OCI-LY7 (cell line): ENCODE measurements around the gene CISD2. TPM values are rescaled to one million over a fixed set of nuclear protein-coding genes. Genes with fewer than 3 reads are reported as not detected.
"Not testable (repeated sequence)": the region's sequence is repeated elsewhere in the genome, so short reads cannot be mapped to it uniquely, and the experiment has no call there.

Source experiments
- BruUV-seq: library from RNA; stranded (reverse); fragments of 400-500 nt; replicated peaks from 2 replicates; lab custom pipeline; 2021; lab: Mats Ljungman, UMichigan
- CTCF ChIA-PET: fragments of 300-600 bp; sonication (Branson Sonifier 250); formaldehyde crosslinking; loops from one replicate; lab custom pipeline; 2022; ENCODE audit warnings: antibody characterized with exemption; ENCODE audit not compliant: unreplicated experiment; lab: Charles Lee
- POLR2A ChIA-PET: fragments of 300-600 bp; sonication (Branson Sonifier 250); formaldehyde crosslinking; loops from one replicate; lab custom pipeline; 2022; ENCODE audit warnings: antibody characterized with exemption; lab: Charles Lee
- DNase-seq: peaks from one replicate; pipeline ENCODE4 v3.0.0-alpha.2; 2015; ENCODE audit warnings: low spot score
- H2AFZ ChIP-seq: fragments of 200-600 bp; sonication (generic), shearing (Covaris generic); 2 replicates; pipeline ENCODE4 v1.6.1; 2014; ENCODE audit warnings: mild to moderate bottlenecking, antibody characterized with exemption, low read length, moderate library complexity
- H3K27ac ChIP-seq: fragments of 200-600 bp; sonication (generic); 2 replicates; pipeline ENCODE4 v1.5.1; 2014; ENCODE audit warnings: mixed run types, low read depth, mild to moderate bottlenecking, moderate library complexity, low read length, inconsistent platforms; ENCODE audit not compliant: poor library complexity, severe bottlenecking
- H3K36me3 ChIP-seq: fragments of 200-600 bp; sonication (generic); 2 replicates; pipeline ENCODE4 v1.6.1; 2014; ENCODE audit warnings: mild to moderate bottlenecking, antibody characterized with exemption, low read length, moderate library complexity, mixed read lengths; ENCODE audit not compliant: insufficient read depth
- H3K4me1 ChIP-seq: fragments of 200-600 bp; sonication (generic); 2 replicates; pipeline ENCODE4 v1.5.1; 2014; ENCODE audit warnings: mild to moderate bottlenecking, low read length; ENCODE audit not compliant: insufficient read depth, poor library complexity, severe bottlenecking
- H3K4me2 ChIP-seq: fragments of 200-600 bp; sonication (generic); 2 replicates; pipeline ENCODE4 v1.6.1; 2014; ENCODE audit warnings: mild to moderate bottlenecking, low read length
- H3K4me3 ChIP-seq: fragments of 200-600 bp; sonication (generic); 2 replicates; pipeline ENCODE4 v1.5.1; 2014; ENCODE audit warnings: mild to moderate bottlenecking, low read depth, low read length; ENCODE audit not compliant: poor library complexity, severe bottlenecking
- H3K79me2 ChIP-seq: fragments of 200-600 bp; sonication (generic); 2 replicates; pipeline ENCODE4 v1.6.1; 2016; ENCODE audit warnings: low read depth, mild to moderate bottlenecking, low read length, moderate library complexity, mixed read lengths; ENCODE audit not compliant: insufficient read depth
- H3K9me2 ChIP-seq: fragments of 200-600 bp; sonication (generic); 2 replicates; pipeline ENCODE4 v1.6.1; 2016; ENCODE audit warnings: mild to moderate bottlenecking, low read length, mixed read lengths; ENCODE audit not compliant: insufficient read depth
- H3K9me3 ChIP-seq: fragments of 200-600 bp; sonication (generic); 2 replicates; pipeline ENCODE4 v1.6.1; 2014; ENCODE audit warnings: mild to moderate bottlenecking, mixed run types, low read length, mixed read lengths
- H4K20me1 ChIP-seq: fragments of 200-600 bp; sonication (generic); 2 replicates; pipeline ENCODE4 v1.6.1; 2014; ENCODE audit warnings: mild to moderate bottlenecking, antibody characterized with exemption, low read length, moderate library complexity, mixed read lengths; ENCODE audit not compliant: insufficient read depth
- CTCF ChIP-seq: fragments of 200-600 bp; sonication (generic); conservative IDR thresholded peaks from 2 replicates; pipeline ENCODE4 v1.5.1; 2014; ENCODE audit warnings: mild to moderate bottlenecking, antibody characterized with exemption, low read length, moderate library complexity, mixed read lengths
- EZH2phosphoT487 ChIP-seq: fragments of 200-600 bp; sonication (generic); IDR thresholded peaks from 2 replicates; pipeline ENCODE4 v1.6.1; 2018; ENCODE audit warnings: low read depth, borderline replicate concordance, mild to moderate bottlenecking, mixed run types, antibody characterized with exemption, low read length, moderate library complexity, mixed read lengths
- intact Hi-C: fragments of 100-400 bp; cut with micrococcal nuclease; formaldehyde crosslinking; loops from one replicate; pipeline ENCODE4 v1.10.0; 2022; ENCODE audit not compliant: unreplicated experiment
- total RNA-seq, 2 experiments: library from RNA; depleted of rRNA in 1 of 2; stranded (reverse); fragments of >200 nt in 1 of 2; shearing (Covaris generic) in 1 of 2; gene quantifications; 2 replicates each; pipeline ENCODE4 v1.2.3, GENCODE V29; 2014 to 2022

The CISD2 gene
- total RNA-seq, 2 experiments from 2014 or later: 34.6 to 37.6 TPM

DNA sequence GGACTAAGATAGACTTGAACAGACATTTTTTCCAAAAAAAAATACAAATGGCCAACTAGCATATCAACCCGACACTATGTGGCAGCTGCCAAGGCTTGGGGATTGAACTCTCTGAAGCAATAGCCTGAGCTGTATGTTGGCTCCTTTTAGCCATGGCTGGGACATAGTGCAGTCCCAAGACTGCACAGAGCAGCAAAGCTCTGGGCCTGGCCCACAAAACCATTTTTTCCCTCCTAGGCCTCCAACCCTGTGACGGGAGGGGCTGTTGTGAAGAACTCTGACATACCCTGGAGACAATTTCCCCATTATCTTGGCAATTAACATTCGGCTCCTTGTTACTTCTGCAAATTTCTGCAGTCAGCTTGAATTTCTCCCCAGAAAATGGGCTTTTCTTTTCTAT lies 50.1 kb downstream of the CISD2 start:
- BruUV-seq: no TSS peak
- H3K4me1 ChIP-seq: no peaks in the 10 kb centered on the region

GRCh38 chr4:102919697-102920096 lies 50.9 kb downstream of the CISD2 start:
- H3K9me3 ChIP-seq, H3K27ac ChIP-seq, BruUV-seq, H3K36me3 ChIP-seq, intact Hi-C loops, H3K9me2 ChIP-seq, POLR2A ChIA-PET, H2AFZ ChIP-seq, H4K20me1 ChIP-seq, DNase-seq, H3K4me1 ChIP-seq, CTCF ChIA-PET, H3K79me2 ChIP-seq, H3K4me3 ChIP-seq, H3K4me2 ChIP-seq: not testable (repeated sequence)

More for the DNA sequence above, 50.1 kb downstream of the CISD2 start:
- no peaks in the 10 kb centered on the region for H4K20me1 ChIP-seq
- H3K4me2 ChIP-seq: no peak overlapping the region
- DNase-seq: no peak
- no peak overlapping the region for H3K27ac ChIP-seq
- H3K9me3 ChIP-seq: no peaks in the 10 kb centered on the region
- TF ChIP-seq EZH2phosphoT487 (no peak), CTCF (no peak)
- H2AFZ ChIP-seq: no peak overlapping the region
- POLR2A ChIA-PET: no interaction called here
- H3K36me3 ChIP-seq: no peaks in the 10 kb centered on the region
- no peaks in the 10 kb centered on the region for H3K79me2 ChIP-seq
- no peaks in the 10 kb centered on the region for H3K9me2 ChIP-seq
- CTCF ChIA-PET: no interaction called here
- no peak overlapping the region for H3K4me3 ChIP-seq
- intact Hi-C loops: no loop called here

DNA sequence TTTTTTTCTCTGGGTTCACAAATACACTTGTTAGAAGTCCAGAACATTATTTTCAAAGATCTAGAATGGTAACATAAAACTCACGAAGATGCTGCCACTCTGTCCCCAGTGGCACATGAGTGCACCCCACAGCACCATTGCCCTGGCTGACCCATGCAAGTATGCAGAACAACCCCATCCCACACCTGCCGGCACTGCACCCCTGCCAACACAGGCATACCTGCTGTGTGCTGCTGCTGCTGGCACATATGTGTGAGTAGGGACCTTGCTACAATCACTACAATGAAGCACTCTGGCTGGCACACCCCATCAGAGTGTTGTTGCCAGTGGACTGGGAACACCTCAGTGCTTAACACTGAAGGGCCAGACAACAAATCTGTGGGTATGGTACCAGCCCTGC lies 66.9 kb downstream of the CISD2 start:
- Histone ChIP-seq H3K4me3 (no peak overlapping the region), H2AFZ (no peak overlapping the region), H4K20me1 (no peaks in the 10 kb centered on the region), H3K79me2 (no peaks in the 10 kb centered on the region), H3K9me3 (no peaks in the 10 kb centered on the region), H3K4me2 (no peak overlapping the region), H3K9me2 (no peaks in the 10 kb centered on the region), H3K4me1 (no peaks in the 10 kb centered on the region), H3K36me3 (no peaks in the 10 kb centered on the region), H3K27ac (no peak overlapping the region)
- intact Hi-C loops: no loop called here
- no peak for TF ChIP-seq EZH2phosphoT487
- no peak for TF ChIP-seq CTCF
- BruUV-seq: no TSS peak
- no peak for DNase-seq
- ChIA-PET CTCF (no interaction called here), POLR2A (no interaction called here)

- H3K9me3 ChIP-seq, H4K20me1 ChIP-seq, intact Hi-C loops, DNase-seq, H3K79me2 ChIP-seq, H3K36me3 ChIP-seq, H3K4me1 ChIP-seq, H3K27ac ChIP-seq, BruUV-seq, H3K9me2 ChIP-seq, H3K4me3 ChIP-seq, CTCF ChIA-PET, H2AFZ ChIP-seq, H3K4me2 ChIP-seq: not testable (repeated sequence)
- POLR2A ChIA-PET: interaction anchor here (0.6 kb wide), 1 partner anchor 188 kb away, joined by 3 read pairs; no protein-coding TSS in a partner anchor
These were observed 69.3 kb downstream of the CISD2 start for GRCh38 chr4:102938063-102938462.
